GM18951 (cell line): ENCODE results near the gene LGR6.
"Not testable (repeated sequence)": the region's sequence is repeated elsewhere in the genome, so short reads cannot be mapped to it uniquely, and the experiment has no call there.

Source experiments
- POLR2A ChIP-seq: IDR thresholded peaks from 4 replicates; pipeline ENCODE4 v1.6.1; 2011; ENCODE audit warnings: mild to moderate bottlenecking; ENCODE audit not compliant: insufficient read length, insufficient read depth; ENCODE audit errors: extremely low read depth
- in situ Hi-C: fragments of 300-500 bp; cut with MboI; formaldehyde crosslinking; loops from one replicate; pipeline ENCODE4 v1.12.0; 2022; ENCODE audit warnings: low sequenced_read_pairs, mixed read lengths, inconsistent platforms; ENCODE audit not compliant: unreplicated experiment

LGR6 gene

DNA sequence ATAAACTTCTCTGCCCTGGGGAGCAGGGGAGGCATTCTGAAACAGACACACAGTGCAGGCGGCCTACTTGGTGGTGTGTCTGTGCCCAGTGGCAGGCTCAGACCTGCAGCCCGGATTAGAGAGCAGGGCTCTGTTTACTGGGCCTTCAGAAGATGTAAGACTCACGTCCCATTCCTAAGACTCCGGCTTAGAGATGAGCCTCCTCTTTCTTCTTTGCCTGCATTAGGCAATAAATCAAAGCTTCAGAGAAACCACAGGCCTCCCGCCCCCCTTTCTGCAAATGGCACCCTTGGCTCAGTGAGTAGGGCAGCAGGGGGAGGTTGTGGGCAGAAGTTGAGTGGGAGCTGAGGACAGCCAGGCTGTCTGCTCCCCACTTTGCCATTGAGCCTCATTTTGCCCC is 35.8 kb downstream of the LGR6 start:
- no peak for TF ChIP-seq POLR2A
- in situ Hi-C loops = no loop called here

DNA sequence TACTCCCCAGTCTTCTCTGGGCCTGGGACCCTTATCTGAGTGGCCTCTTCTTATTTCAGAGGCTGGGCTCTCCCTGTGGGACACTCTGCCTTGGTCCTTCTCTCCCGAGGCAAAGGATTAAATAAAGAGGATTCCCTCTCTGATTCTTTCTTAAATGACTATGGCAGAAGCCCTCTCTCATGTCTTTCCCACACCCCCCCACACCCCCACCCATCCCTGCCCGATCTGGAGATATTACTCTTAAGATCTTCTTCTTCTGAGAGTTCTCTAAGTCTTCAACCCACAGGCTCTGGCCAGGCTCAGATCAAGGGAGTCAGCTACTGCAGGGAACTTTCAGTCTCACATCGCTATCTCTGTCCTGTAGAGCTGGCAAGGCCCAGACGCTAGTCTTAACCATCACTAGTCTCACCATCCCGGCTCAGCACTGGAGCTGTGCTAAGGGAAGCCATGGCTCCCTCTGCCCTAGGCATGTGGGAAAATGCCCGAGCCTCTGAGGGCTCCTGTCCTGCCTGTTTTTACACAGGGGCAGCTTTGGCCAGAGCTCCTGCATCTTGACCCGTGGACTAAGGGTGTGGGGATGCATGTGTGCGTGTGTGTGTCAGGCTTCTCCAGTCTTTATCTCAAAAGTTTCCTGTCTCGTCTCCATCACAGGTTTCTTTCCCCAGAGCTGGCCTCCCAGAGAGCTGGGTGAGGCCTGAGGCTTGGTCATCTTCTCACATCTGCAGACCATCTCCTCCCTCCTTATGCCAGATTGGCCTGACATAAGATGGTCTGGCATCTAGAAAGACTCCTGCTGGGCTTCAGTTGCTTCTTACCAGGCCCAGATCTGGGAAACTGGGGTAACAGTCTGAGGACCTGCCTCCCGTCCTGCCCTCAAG is 36.7 kb downstream of the LGR6 start:
- in situ Hi-C loops = no loop called here
- TF ChIP-seq POLR2A = no peak

DNA sequence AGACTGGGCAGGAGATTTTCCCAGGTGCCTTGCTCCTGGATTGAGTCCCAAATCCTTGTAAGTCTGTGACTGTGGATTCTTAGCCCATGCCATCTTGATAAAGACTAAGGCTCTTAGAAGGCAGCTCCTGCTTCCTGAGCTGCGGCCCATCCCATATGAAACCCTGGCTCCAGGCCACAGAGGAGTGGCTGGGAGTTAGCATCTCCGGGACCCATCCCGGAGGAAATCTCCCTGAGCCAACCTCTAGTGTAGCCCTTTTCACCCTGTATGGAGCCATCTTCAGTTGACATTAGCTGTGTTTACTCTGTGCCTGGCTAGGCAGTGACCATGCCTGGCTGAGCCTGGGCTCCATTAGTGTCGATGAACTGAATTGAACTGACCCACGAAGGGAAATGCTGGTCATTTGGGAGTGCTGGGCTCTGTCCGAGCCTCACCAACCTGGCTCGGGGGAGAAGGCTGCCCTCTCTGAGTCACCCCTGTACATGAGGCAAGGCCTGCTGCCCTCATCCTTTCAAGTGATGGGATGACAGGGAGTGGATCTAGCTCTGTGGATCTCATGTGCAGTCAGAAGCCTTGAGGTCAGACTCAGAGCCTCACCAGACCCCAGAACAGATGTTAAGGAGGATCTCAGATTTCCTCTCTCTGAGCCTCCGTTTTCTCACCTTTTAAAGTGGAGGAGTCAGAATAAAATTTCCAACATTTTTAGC is 37.5 kb downstream of the LGR6 start:
- in situ Hi-C loops = no loop called here
- no peak for TF ChIP-seq POLR2A

GRCh38 chr1:202233171-202233570 is 39.6 kb downstream of the LGR6 start:
- in situ Hi-C loops = no loop called here
- no peak for TF ChIP-seq POLR2A

GRCh38 chr1:202233804-202234203 is 40.2 kb downstream of the LGR6 start:
- in situ Hi-C loops = no loop called here
- TF ChIP-seq POLR2A = no peak

- TF ChIP-seq POLR2A = no peak
- in situ Hi-C loops = no loop called here
Measured at GRCh38 chr1:202234331-202235002, 40.9 kb downstream of the LGR6 start.

- TF ChIP-seq POLR2A = no peak
- in situ Hi-C loops = no loop called here
Measured at GRCh38 chr1:202235003-202235660, 41.5 kb downstream of the LGR6 start.

DNA sequence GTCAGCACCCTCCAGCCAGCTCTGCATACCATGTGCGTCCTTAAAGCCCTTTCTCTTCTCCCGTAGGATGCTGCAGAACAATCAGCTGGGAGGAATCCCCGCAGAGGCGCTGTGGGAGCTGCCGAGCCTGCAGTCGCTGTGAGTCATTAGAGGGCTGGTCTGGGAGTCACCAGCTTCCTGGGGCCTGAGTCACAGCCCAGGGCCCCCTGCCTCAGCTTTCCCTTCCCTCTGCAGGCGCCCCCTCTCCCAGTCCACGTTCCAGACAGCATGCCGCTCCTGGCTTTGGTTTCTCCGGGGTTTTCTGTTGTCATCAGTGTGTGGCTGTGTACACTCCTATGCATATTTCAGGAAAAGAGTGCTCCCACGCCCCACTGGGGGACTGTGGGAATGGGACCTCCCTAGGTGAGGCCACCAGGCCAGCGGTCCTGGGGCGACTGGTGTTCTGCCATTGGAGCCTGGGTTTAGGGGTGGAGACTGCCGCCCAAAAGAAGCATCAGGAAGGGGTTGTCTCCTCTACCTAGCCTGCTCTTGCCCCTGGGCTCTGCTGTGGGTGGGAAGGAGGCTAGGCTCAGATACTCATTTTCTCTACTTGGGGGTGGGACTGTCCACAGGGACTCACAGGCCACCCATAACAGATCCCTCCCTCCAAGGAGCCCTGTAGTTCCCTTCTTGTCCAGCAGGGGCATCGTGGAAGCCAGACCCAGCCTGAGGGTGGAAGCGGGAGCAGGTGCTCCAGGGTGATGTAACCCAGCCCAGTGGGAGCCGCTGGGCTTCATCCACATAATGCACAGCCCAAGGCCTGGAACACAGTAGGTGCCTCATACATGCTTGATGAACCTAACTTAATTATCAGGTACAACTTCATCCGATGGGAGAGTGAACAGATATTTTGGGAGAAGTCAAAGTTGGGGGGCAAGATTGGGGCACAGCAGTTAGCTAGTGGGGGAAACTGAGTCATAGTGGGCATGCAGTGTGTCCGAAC is 42.5 kb downstream of the LGR6 start:
- in situ Hi-C loops = no loop called here

GRCh38 chr1:202237052-202237451 is 43.5 kb downstream of the LGR6 start:
- in situ Hi-C loops = no loop called here
- TF ChIP-seq POLR2A = no peak

More for the DNA sequence above, 42.5 kb downstream of the LGR6 start:
- TF ChIP-seq POLR2A = no peak

GRCh38 chr1:202238914-202239313 is 45.3 kb downstream of the LGR6 start:
- in situ Hi-C loops = no loop called here
- no peak for TF ChIP-seq POLR2A

- in situ Hi-C loops = not testable (repeated sequence)
Measured at GRCh38 chr1:202240226-202240625, 46.6 kb downstream of the LGR6 start.

- TF ChIP-seq POLR2A = no peak
- in situ Hi-C loops = no loop called here
Measured at GRCh38 chr1:202240956-202241355, 47.4 kb downstream of the LGR6 start.
